CD4-positive, alpha-beta T cell treated with Interleukin-2 at 100 ng/mL for 4 hours (primary cell): Measurements from ENCODE around the gene MESD.

ENCODE experiments used
- DNase-seq: peaks from one replicate; pipeline ENCODE4 v3.0.0-alpha.2; 2020; ENCODE audit warnings: low spot score

The MESD gene

GRCh38 chr15:81014446-81015093, 25.0 kb upstream of the MESD start:
- no peak for DNase-seq

GRCh38 chr15:81013396-81013929, 23.8 kb upstream of the MESD start:
- no peak for DNase-seq

- no peak for DNase-seq
Measured at GRCh38 chr15:81012588-81012987, 23.0 kb upstream of the MESD start.

GRCh38 chr15:81011593-81011992, 22.0 kb upstream of the MESD start:
- no peak for DNase-seq

- DNase-seq = no peak
Measured at GRCh38 chr15:81010086-81010485, 20.5 kb upstream of the MESD start.

- no peak for DNase-seq
Measured at GRCh38 chr15:81008312-81008711, 18.7 kb upstream of the MESD start.

- no peak for DNase-seq
Measured at GRCh38 chr15:81007428-81008064, 17.9 kb upstream of the MESD start.

GRCh38 chr15:81006124-81006523, 16.5 kb upstream of the MESD start:
- no peak for DNase-seq

GRCh38 chr15:81003097-81003350, 13.4 kb upstream of the MESD start:
- DNase-seq = no peak

GRCh38 chr15:81002331-81003096, 12.9 kb upstream of the MESD start:
- DNase-seq = no peak

- DNase-seq = no peak
Measured at GRCh38 chr15:81002009-81002330, 12.4 kb upstream of the MESD start.

GRCh38 chr15:81001152-81002008, 11.8 kb upstream of the MESD start:
- DNase-seq = peak; percentile 49

- peak; percentile 88 for DNase-seq
Measured at GRCh38 chr15:81000624-81001151, 11.1 kb upstream of the MESD start, which contains the start of gene TLNRD1. Gene TLNRD1 (plus strand): TSS chr15:81000923. CDS start chr15:81002272, 1,349 bp downstream.

GRCh38 chr15:81000144-81000623, 10.6 kb upstream of the MESD start:
- DNase-seq = peak; percentile 32

- peak; percentile 68 for DNase-seq
Measured at GRCh38 chr15:80999623-81000036, 10.0 kb upstream of the MESD start.

GRCh38 chr15:80998251-80998650, 8.6 kb upstream of the MESD start:
- DNase-seq = no peak

GRCh38 chr15:80997692-80998091, 8.1 kb upstream of the MESD start:
- no peak for DNase-seq

GRCh38 chr15:80996247-80996646, 6.6 kb upstream of the MESD start:
- peak; percentile 25 for DNase-seq

- DNase-seq = no peak
Measured at GRCh38 chr15:80992441-80992840, 2.8 kb upstream of the MESD start.

GRCh38 chr15:80992006-80992405, 2.4 kb upstream of the MESD start:
- no peak for DNase-seq

- peak; percentile 34 for DNase-seq
Measured at GRCh38 chr15:80991421-80991820, 1.8 kb upstream of the MESD start.

GRCh38 chr15:80990955-80991354, 1.3 kb upstream of the MESD start:
- DNase-seq = no peak
